ENCODE results near the gene PCSK6.

The PCSK6 gene

DNA sequence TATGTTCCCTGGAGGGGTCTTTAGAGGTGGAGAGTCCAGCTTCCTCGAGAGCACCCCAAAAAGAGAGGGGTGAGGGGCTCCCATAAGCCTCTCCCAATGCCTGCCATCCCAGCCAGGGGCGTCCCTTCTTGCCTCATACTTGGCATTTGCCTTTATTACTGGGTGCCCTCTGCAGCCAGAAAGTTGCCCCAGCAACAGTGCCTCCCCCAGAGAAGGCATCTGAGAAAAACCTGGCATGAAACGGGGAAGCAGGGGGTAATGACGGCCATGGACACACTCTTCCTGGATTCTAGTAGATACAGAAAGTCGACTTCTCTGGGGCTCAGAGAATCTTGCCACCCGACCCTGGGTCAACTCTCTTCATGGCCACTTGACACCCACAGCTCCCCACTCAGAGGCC is 90.1 kb downstream of the PCSK6 start:
- TF ChIP-seq, protein P1, sequence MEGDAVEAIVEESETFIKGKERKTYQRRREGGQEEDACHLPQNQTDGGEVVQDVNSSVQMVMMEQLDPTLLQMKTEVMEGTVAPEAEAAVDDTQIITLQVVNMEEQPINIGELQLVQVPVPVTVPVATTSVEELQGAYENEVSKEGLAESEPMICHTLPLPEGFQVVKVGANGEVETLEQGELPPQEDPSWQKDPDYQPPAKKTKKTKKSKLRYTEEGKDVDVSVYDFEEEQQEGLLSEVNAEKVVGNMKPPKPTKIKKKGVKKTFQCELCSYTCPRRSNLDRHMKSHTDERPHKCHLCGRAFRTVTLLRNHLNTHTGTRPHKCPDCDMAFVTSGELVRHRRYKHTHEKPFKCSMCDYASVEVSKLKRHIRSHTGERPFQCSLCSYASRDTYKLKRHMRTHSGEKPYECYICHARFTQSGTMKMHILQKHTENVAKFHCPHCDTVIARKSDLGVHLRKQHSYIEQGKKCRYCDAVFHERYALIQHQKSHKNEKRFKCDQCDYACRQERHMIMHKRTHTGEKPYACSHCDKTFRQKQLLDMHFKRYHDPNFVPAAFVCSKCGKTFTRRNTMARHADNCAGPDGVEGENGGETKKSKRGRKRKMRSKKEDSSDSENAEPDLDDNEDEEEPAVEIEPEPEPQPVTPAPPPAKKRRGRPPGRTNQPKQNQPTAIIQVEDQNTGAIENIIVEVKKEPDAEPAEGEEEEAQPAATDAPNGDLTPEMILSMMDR (IDR thresholded peaks at IDR 0.05; ENCODE audit: low read depth, low read length, poor library complexity, severe bottlenecking), result no peak
- TF ChIP-seq EZH2phosphoT487 (IDR thresholded peaks at IDR 0.05; ENCODE audit: borderline replicate concordance, low read length), result no peak

DNA sequence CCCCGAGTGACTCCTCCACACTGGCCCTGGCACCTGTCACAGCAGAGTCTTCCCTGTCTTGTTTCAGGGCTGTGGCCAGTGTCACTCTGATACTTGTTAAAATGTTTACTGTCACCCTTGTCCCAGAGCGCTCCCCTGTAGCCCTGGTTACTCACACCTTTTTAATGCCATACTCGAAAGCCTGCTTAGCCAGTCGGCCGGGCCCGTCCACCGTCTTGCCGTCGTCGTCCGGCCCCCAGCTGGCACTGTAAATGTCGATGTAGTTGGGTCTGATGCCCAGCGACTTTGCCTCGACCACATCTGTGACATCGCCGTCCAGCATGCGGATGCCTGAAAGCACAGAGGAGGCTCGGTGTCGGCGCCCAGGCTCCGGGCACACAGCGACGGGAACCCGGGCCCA is 91.3 kb downstream of the PCSK6 start:
- Histone ChIP-seq H3K9me3 (ENCODE audit: control insufficient read depth, insufficient read depth, low read length) (no peaks in the 10 kb centered on the region; the same call in 1 of the 2 replicates), H3K27ac (ENCODE audit: low read depth, low read length) (no peak overlapping the region), H3K4me1 (ENCODE audit: control insufficient read depth, low read length) (no peaks in the 10 kb centered on the region), H3K9me2 (replicated peaks; ENCODE audit: control insufficient read depth, low read length) (no peaks in the 10 kb centered on the region), H3K27me3 (ENCODE audit: control insufficient read depth, low read length) (no peaks in the 10 kb centered on the region), H3K4me3 (ENCODE audit: low read length) (no peak overlapping the region), H3F3A (ENCODE audit: control insufficient read depth, insufficient read depth) (no peaks in the 10 kb centered on the region), H3K36me3 (ENCODE audit: control insufficient read depth, low read length) (no peaks in the 10 kb centered on the region), H3K4me2 (ENCODE audit: low read length) (no peak overlapping the region), H4K20me1 (ENCODE audit: control insufficient read depth, insufficient read depth, low read depth, low read length) (no peaks in the 10 kb centered on the region), H3K79me2 (ENCODE audit: control insufficient read depth, low read length) (no peaks in the 10 kb centered on the region)
- no peak for TF ChIP-seq EZH2phosphoT487 (IDR thresholded peaks at IDR 0.05; ENCODE audit: borderline replicate concordance, low read length)
- TF ChIP-seq, protein P1 (IDR thresholded peaks at IDR 0.05; ENCODE audit: low read depth, low read length, poor library complexity, severe bottlenecking), result no peak

More for the DNA sequence above, 90.1 kb downstream of the PCSK6 start:
- no peaks in the 10 kb centered on the region for H3K9me2 ChIP-seq (replicated peaks; ENCODE audit: control insufficient read depth, low read length)
- no peaks in the 10 kb centered on the region for H3K79me2 ChIP-seq (ENCODE audit: control insufficient read depth, low read length)
- no peaks in the 10 kb centered on the region for H4K20me1 ChIP-seq (ENCODE audit: control insufficient read depth, insufficient read depth, low read depth, low read length)
- no peaks in the 10 kb centered on the region for H3K4me1 ChIP-seq (ENCODE audit: control insufficient read depth, low read length)
- H3K27ac ChIP-seq (ENCODE audit: low read depth, low read length), result no peak overlapping the region
- no peaks in the 10 kb centered on the region; the same call in 1 of the 2 replicates for H3K9me3 ChIP-seq (ENCODE audit: control insufficient read depth, insufficient read depth, low read length)
- no peak overlapping the region for H3K4me3 ChIP-seq (ENCODE audit: low read length)
- no peaks in the 10 kb centered on the region for H3K27me3 ChIP-seq (ENCODE audit: control insufficient read depth, low read length)
- H3F3A ChIP-seq (ENCODE audit: control insufficient read depth, insufficient read depth), result no peaks in the 10 kb centered on the region
- H3K4me2 ChIP-seq (ENCODE audit: low read length), result no peak overlapping the region
- H3K36me3 ChIP-seq (ENCODE audit: control insufficient read depth, low read length), result no peaks in the 10 kb centered on the region

DNA sequence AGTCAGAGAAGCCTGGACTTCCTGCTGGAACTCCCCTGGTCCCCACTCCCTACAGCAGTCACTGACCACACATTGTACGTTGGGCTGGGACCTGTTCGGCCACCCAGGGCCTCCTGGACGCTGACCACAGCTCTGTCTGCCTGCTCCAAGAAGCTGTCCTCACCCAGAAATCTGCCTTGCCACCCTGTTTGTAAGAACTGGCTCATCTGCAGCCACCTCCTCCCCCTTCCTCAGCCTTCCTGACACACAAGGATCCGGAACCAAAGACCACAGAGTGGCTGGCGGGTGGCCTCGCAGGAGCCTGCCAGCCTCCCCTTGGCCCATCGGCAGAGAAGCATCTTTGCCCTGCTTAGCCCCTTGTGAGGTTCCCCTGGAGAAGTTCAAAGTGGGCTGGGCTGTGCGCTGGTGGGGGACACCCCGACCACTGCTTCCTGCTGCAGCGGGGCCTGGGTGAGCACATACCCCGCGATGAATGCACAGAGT is 91.9 kb downstream of the PCSK6 start:
- no peak overlapping the region for H3K27ac ChIP-seq (ENCODE audit: low read depth, low read length)
- H3K4me1 ChIP-seq (ENCODE audit: control insufficient read depth, low read length), result no peaks in the 10 kb centered on the region
- no peak for TF ChIP-seq EZH2phosphoT487 (IDR thresholded peaks at IDR 0.05; ENCODE audit: borderline replicate concordance, low read length)
- TF ChIP-seq, protein P1 (IDR thresholded peaks at IDR 0.05; ENCODE audit: low read depth, low read length, poor library complexity, severe bottlenecking), result no peak
- no peaks in the 10 kb centered on the region for H3F3A ChIP-seq (ENCODE audit: control insufficient read depth, insufficient read depth)
- no peaks in the 10 kb centered on the region for H3K27me3 ChIP-seq (ENCODE audit: control insufficient read depth, low read length)
- H3K4me2 ChIP-seq (ENCODE audit: low read length), result no peak overlapping the region
- H4K20me1 ChIP-seq (ENCODE audit: control insufficient read depth, insufficient read depth, low read depth, low read length), result no peaks in the 10 kb centered on the region
- H3K79me2 ChIP-seq (ENCODE audit: control insufficient read depth, low read length), result no peaks in the 10 kb centered on the region
- no peaks in the 10 kb centered on the region for H3K9me2 ChIP-seq (replicated peaks; ENCODE audit: control insufficient read depth, low read length)
- H3K4me3 ChIP-seq (ENCODE audit: low read length), result no peak overlapping the region
- H3K36me3 ChIP-seq (ENCODE audit: control insufficient read depth, low read length), result no peaks in the 10 kb centered on the region
- no peaks in the 10 kb centered on the region; the same call in 1 of the 2 replicates for H3K9me3 ChIP-seq (ENCODE audit: control insufficient read depth, insufficient read depth, low read length)
